Stimulated activated naive CD4-positive, alpha-beta T cell treated with Interleukin-2 at 50 U/mL for 16 hours (primary cell): ENCODE data around the gene ADAMTS16.

Experiments used
- DNase-seq: peaks from one replicate; lab custom pipeline; 2025; lab: John Stamatoyannopoulos, UW

The ADAMTS16 gene

GRCh38 chr5:5344606-5345005 is 204.5 kb downstream of the ADAMTS16 start:
- no peak for DNase-seq

GRCh38 chr5:5347442-5347841 is 207.3 kb downstream of the ADAMTS16 start:
- DNase-seq: no peak

GRCh38 chr5:5348135-5348534 is 208.0 kb downstream of the ADAMTS16 start:
- no peak for DNase-seq

GRCh38 chr5:5348576-5348975 is 208.4 kb downstream of the ADAMTS16 start:
- DNase-seq: no peak

- DNase-seq: no peak
Observed at GRCh38 chr5:5350101-5350500, 210.0 kb downstream of the ADAMTS16 start.

GRCh38 chr5:5351288-5351979 is 211.3 kb downstream of the ADAMTS16 start:
- DNase-seq: no peak

GRCh38 chr5:5352675-5353074 is 212.5 kb downstream of the ADAMTS16 start:
- no peak for DNase-seq

GRCh38 chr5:5353681-5354080 is 213.6 kb downstream of the ADAMTS16 start:
- DNase-seq: no peak

GRCh38 chr5:5356765-5357164 is 216.6 kb downstream of the ADAMTS16 start:
- no peak for DNase-seq

GRCh38 chr5:5359618-5360017 is 219.5 kb downstream of the ADAMTS16 start:
- DNase-seq: no peak

GRCh38 chr5:5360363-5360940 is 220.3 kb downstream of the ADAMTS16 start:
- DNase-seq: no peak

- DNase-seq: no peak
Observed at GRCh38 chr5:5360941-5361520, 220.9 kb downstream of the ADAMTS16 start.

- DNase-seq: no peak
Observed at GRCh38 chr5:5363045-5363444, 222.9 kb downstream of the ADAMTS16 start.

GRCh38 chr5:5364932-5365331 is 224.8 kb downstream of the ADAMTS16 start:
- no peak for DNase-seq

- DNase-seq: no peak
Observed at GRCh38 chr5:5367739-5368138, 227.6 kb downstream of the ADAMTS16 start.

- DNase-seq: no peak
Observed at GRCh38 chr5:5369051-5369605, 229.0 kb downstream of the ADAMTS16 start.
